ENCODE results near the gene IGSF6. TPM values are rescaled to one million over a fixed set of nuclear protein-coding genes. Genes with fewer than 3 reads are reported as not detected.

Gene IGSF6
- total and polyA plus RNA-seq, 2 of the 13 experiments (the other 11 are each of a cell fraction or from before 2014, with no cell fraction given): not detected

DNA sequence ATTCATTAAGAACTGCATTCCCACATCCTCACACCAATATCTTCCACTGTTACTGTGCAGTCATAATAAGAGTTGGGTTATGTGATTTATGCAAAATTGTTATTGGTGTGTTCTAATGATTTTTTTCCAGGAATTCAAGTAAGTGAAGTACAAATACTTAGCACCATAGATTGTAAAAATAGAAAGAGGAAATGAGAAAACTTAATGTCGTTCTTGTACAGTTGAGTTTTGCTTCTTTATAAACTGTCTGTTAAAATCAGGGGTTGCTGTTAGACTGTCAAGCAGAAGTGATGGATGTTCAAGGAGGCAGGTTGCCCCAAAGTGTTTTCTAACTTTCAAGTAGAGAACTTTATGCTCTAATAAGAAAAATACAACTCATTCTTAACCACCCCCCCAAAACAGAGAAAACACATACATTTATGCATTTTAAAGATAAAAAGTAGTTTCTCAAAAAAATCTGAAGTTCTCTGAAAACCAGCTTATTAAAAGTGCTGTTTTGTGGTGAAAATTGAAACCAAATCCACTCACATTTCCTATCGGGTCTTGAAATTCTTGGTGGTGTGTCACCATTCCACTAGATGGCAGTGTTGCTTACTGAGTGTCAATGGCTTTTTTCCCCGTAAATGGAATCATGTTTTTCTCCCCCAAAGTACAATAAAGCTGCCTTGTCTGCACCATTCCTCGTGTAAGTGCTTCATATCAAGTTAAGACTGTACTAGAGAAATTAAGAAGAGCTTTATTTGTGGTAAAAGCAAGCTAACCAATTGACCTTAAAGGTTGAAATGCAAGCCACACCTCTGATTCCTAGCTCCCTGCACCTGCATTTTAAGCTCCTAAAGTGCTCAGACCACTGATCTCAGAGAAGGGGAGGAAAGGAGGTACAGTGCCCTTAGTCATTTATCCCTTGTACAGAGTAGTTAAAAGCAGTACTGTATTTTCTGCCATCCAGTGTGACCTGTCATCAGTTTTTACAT is 4.7 kb upstream of the IGSF6 start (continued):
- TF ChIP-seq, protein P1, sequence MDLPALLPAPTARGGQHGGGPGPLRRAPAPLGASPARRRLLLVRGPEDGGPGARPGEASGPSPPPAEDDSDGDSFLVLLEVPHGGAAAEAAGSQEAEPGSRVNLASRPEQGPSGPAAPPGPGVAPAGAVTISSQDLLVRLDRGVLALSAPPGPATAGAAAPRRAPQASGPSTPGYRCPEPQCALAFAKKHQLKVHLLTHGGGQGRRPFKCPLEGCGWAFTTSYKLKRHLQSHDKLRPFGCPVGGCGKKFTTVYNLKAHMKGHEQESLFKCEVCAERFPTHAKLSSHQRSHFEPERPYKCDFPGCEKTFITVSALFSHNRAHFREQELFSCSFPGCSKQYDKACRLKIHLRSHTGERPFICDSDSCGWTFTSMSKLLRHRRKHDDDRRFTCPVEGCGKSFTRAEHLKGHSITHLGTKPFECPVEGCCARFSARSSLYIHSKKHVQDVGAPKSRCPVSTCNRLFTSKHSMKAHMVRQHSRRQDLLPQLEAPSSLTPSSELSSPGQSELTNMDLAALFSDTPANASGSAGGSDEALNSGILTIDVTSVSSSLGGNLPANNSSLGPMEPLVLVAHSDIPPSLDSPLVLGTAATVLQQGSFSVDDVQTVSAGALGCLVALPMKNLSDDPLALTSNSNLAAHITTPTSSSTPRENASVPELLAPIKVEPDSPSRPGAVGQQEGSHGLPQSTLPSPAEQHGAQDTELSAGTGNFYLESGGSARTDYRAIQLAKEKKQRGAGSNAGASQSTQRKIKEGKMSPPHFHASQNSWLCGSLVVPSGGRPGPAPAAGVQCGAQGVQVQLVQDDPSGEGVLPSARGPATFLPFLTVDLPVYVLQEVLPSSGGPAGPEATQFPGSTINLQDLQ (CRISPR knock-in tag; IDR thresholded peaks at IDR 0.05): no peak
- TF ChIP-seq, protein P2, sequence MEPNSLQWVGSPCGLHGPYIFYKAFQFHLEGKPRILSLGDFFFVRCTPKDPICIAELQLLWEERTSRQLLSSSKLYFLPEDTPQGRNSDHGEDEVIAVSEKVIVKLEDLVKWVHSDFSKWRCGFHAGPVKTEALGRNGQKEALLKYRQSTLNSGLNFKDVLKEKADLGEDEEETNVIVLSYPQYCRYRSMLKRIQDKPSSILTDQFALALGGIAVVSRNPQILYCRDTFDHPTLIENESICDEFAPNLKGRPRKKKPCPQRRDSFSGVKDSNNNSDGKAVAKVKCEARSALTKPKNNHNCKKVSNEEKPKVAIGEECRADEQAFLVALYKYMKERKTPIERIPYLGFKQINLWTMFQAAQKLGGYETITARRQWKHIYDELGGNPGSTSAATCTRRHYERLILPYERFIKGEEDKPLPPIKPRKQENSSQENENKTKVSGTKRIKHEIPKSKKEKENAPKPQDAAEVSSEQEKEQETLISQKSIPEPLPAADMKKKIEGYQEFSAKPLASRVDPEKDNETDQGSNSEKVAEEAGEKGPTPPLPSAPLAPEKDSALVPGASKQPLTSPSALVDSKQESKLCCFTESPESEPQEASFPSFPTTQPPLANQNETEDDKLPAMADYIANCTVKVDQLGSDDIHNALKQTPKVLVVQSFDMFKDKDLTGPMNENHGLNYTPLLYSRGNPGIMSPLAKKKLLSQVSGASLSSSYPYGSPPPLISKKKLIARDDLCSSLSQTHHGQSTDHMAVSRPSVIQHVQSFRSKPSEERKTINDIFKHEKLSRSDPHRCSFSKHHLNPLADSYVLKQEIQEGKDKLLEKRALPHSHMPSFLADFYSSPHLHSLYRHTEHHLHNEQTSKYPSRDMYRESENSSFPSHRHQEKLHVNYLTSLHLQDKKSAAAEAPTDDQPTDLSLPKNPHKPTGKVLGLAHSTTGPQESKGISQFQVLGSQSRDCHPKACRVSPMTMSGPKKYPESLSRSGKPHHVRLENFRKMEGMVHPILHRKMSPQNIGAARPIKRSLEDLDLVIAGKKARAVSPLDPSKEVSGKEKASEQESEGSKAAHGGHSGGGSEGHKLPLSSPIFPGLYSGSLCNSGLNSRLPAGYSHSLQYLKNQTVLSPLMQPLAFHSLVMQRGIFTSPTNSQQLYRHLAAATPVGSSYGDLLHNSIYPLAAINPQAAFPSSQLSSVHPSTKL (CRISPR knock-in tag; IDR thresholded peaks at IDR 0.05): peak; percentile 43; the same call in 1 of the 2 replicates
- no peak for TF ChIP-seq TAF1 (CRISPR knock-in tag; IDR thresholded peaks at IDR 0.05)
- no peak for TF ChIP-seq SCMH1 (CRISPR knock-in tag; IDR thresholded peaks at IDR 0.05; ENCODE audit: borderline replicate concordance)
- no peak for TF ChIP-seq MIER2 (CRISPR knock-in tag; IDR thresholded peaks at IDR 0.05)
- TF ChIP-seq, protein P3, sequence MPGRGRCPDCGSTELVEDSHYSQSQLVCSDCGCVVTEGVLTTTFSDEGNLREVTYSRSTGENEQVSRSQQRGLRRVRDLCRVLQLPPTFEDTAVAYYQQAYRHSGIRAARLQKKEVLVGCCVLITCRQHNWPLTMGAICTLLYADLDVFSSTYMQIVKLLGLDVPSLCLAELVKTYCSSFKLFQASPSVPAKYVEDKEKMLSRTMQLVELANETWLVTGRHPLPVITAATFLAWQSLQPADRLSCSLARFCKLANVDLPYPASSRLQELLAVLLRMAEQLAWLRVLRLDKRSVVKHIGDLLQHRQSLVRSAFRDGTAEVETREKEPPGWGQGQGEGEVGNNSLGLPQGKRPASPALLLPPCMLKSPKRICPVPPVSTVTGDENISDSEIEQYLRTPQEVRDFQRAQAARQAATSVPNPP (CRISPR knock-in tag; IDR thresholded peaks at IDR 0.05): no peak
- peak; percentile 86 for TF ChIP-seq RAD21 (CRISPR knock-in tag; IDR thresholded peaks at IDR 0.05)
- no peak for TF ChIP-seq MIER3 (CRISPR knock-in tag; IDR thresholded peaks at IDR 0.05; ENCODE audit: borderline replicate concordance)
- no peak; the same call in 1 of the 2 replicates for TF ChIP-seq RXRB (CRISPR knock-in tag; IDR thresholded peaks at IDR 0.05; ENCODE audit: borderline replicate concordance)
- TF ChIP-seq BRCA1 (CRISPR knock-in tag; IDR thresholded peaks at IDR 0.05): peak; percentile 54; the same call in 1 of the 2 replicates
- no peak for TF ChIP-seq ARNT (IDR thresholded peaks at IDR 0.05)
- TF ChIP-seq, protein P4, sequence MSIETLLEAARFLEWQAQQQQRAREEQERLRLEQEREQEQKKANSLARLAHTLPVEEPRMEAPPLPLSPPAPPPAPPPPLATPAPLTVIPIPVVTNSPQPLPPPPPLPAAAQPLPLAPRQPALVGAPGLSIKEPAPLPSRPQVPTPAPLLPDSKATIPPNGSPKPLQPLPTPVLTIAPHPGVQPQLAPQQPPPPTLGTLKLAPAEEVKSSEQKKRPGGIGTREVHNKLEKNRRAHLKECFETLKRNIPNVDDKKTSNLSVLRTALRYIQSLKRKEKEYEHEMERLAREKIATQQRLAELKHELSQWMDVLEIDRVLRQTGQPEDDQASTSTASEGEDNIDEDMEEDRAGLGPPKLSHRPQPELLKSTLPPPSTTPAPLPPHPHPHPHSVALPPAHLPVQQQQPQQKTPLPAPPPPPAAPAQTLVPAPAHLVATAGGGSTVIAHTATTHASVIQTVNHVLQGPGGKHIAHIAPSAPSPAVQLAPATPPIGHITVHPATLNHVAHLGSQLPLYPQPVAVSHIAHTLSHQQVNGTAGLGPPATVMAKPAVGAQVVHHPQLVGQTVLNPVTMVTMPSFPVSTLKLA (IDR thresholded peaks at IDR 0.05): no peak
- TF ChIP-seq STAG1 (CRISPR knock-in tag; IDR thresholded peaks at IDR 0.05): peak; percentile 86
- TF ChIP-seq CCAR2 (optimal IDR thresholded peaks at IDR 0.05; ENCODE audit: low read depth, low read length): no peak
- TF ChIP-seq GABPB1 (CRISPR knock-in tag; IDR thresholded peaks at IDR 0.05): no peak
- no peak for TF ChIP-seq MYC (CRISPR knock-in tag; IDR thresholded peaks at IDR 0.05; ENCODE audit: borderline replicate concordance)
- 0 out of 2 replicates have a peak, but pooled peaks have one; percentile 24 for TF ChIP-seq ZNF264 (CRISPR knock-in tag; IDR thresholded peaks at IDR 0.05)
- TF ChIP-seq RARG (CRISPR knock-in tag; IDR thresholded peaks at IDR 0.05; ENCODE audit: low read depth): no peak
- no peak for TF ChIP-seq ZSCAN22 (CRISPR knock-in tag; IDR thresholded peaks at IDR 0.05)
- no peak for TF ChIP-seq NFE2 (CRISPR knock-in tag; IDR thresholded peaks at IDR 0.05)
- TF ChIP-seq ZFAT (CRISPR knock-in tag; conservative IDR thresholded peaks at IDR 0.05): no peak
